SIG-M5 treated with dmso at 0.1 percent for 504 hours (cell line): ENCODE data around the gene INHBE.

Source experiments
- DNase-seq: peaks from one replicate; lab custom pipeline; 2025; ENCODE audit not compliant: unreplicated experiment; lab: John Stamatoyannopoulos, UW

INHBE gene

GRCh38 chr12:57460468-57460784 is 5.3 kb downstream of the INHBE start:
- DNase-seq, result no peak

GRCh38 chr12:57460841-57461275 is 5.8 kb downstream of the INHBE start:
- no peak for DNase-seq

- no peak for DNase-seq
Observed at GRCh38 chr12:57461276-57461916, 6.3 kb downstream of the INHBE start.

GRCh38 chr12:57461917-57462250 is 6.8 kb downstream of the INHBE start:
- no peak for DNase-seq

GRCh38 chr12:57462251-57462911 is 7.3 kb downstream of the INHBE start:
- peak; percentile 90 for DNase-seq

- no peak for DNase-seq
Observed at GRCh38 chr12:57462912-57463253, 7.8 kb downstream of the INHBE start.

- DNase-seq, result no peak
Observed at GRCh38 chr12:57464569-57464968, 9.5 kb downstream of the INHBE start.

- DNase-seq, result no peak
Observed at GRCh38 chr12:57465030-57465746, 10.1 kb downstream of the INHBE start.

- no peak for DNase-seq
Observed at GRCh38 chr12:57465747-57466505, 10.8 kb downstream of the INHBE start.

GRCh38 chr12:57467212-57467874 is 12.2 kb downstream of the INHBE start:
- no peak for DNase-seq

- DNase-seq, result no peak
Observed at GRCh38 chr12:57467915-57468314, 12.8 kb downstream of the INHBE start.

GRCh38 chr12:57469296-57470164 is 14.4 kb downstream of the INHBE start:
- DNase-seq, result no peak

GRCh38 chr12:57470286-57470969 is 15.3 kb downstream of the INHBE start:
- DNase-seq, result no peak

GRCh38 chr12:57470970-57471656 is 16.0 kb downstream of the INHBE start:
- no peak for DNase-seq

- no peak for DNase-seq
Observed at GRCh38 chr12:57471661-57472060, 16.6 kb downstream of the INHBE start.

GRCh38 chr12:57472391-57472790 is 17.3 kb downstream of the INHBE start:
- DNase-seq, result no peak

GRCh38 chr12:57473392-57473791 is 18.3 kb downstream of the INHBE start:
- no peak for DNase-seq

GRCh38 chr12:57473886-57474285 is 18.8 kb downstream of the INHBE start:
- DNase-seq, result no peak

- DNase-seq, result no peak
Observed at GRCh38 chr12:57474430-57474829, 19.3 kb downstream of the INHBE start.
